Loucy (cell line): ENCODE results near the gene KDM6B.

Experiments
- EZH2phosphoT487 ChIP-seq: fragments of 200-600 bp; IDR thresholded peaks from 2 replicates; pipeline ENCODE4 v1.6.1; 2018; ENCODE audit warnings: antibody characterized with exemption, mild to moderate bottlenecking, moderate library complexity, borderline replicate concordance
- TF ChIP-seq, protein P1 (sequence below): fragments of 200-600 bp; sonication (generic); conservative IDR thresholded peaks from 2 replicates; pipeline ENCODE4 v1.5.1; 2014; ENCODE audit warnings: mild to moderate bottlenecking, antibody characterized with exemption, low read length

DNA sequence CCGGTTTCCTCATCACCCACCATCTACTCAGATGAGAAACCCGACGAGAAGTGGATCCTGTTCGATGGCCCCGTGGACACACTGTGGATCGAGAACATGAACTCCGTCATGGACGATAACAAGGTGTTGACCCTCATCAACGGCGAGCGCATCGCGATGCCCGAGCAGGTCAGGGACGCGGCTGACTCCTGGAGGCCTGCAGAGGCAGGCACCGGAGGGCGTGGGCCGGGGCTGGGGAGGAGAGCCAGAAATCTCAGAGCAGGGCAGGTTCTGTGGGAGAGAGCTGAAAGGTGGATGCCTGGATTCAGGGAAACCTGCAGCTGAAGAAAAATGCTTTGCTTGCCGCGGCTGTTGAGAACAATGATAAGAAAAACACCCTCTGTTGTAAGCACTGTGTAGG lies 47.2 kb upstream of the KDM6B start:
- TF ChIP-seq, protein P1, sequence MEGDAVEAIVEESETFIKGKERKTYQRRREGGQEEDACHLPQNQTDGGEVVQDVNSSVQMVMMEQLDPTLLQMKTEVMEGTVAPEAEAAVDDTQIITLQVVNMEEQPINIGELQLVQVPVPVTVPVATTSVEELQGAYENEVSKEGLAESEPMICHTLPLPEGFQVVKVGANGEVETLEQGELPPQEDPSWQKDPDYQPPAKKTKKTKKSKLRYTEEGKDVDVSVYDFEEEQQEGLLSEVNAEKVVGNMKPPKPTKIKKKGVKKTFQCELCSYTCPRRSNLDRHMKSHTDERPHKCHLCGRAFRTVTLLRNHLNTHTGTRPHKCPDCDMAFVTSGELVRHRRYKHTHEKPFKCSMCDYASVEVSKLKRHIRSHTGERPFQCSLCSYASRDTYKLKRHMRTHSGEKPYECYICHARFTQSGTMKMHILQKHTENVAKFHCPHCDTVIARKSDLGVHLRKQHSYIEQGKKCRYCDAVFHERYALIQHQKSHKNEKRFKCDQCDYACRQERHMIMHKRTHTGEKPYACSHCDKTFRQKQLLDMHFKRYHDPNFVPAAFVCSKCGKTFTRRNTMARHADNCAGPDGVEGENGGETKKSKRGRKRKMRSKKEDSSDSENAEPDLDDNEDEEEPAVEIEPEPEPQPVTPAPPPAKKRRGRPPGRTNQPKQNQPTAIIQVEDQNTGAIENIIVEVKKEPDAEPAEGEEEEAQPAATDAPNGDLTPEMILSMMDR, result no peak
- no peak for TF ChIP-seq EZH2phosphoT487
